GM12878 (cell line): ENCODE measurements around the gene GDI2. TPM values are rescaled to one million over a fixed set of nuclear protein-coding genes. Genes with fewer than 3 reads are reported as not detected.
A peak's percentile ranks its signal among the peaks of the same experiment; 100 is the strongest.

Experiments used
- ATAC-seq: fragments of 200-7000 bp; cut with Tn5 transposase; 3 replicates; pipeline ENCODE4 v1.9.1; 2020; ENCODE audit warnings: mild to moderate bottlenecking, moderate library complexity
- BruUV-seq: library from RNA; stranded (reverse); fragments of 400-500 nt; replicated peaks from 2 replicates; lab custom pipeline; 2021; lab: Mats Ljungman, UMichigan
- CTCF ChIA-PET: fragments of 300-600 bp; sonication (Branson Sonifier 250); formaldehyde crosslinking; extraction: SDS; loops from one replicate; lab custom pipeline; 2021; ENCODE audit warnings: inconsistent platforms; lab: Yijun Ruan, JAX
- POLR2A ChIA-PET: fragments of 350-600 bp; formaldehyde crosslinking; extraction: SDS; loops from one replicate; lab custom pipeline; 2021; ENCODE audit warnings: inconsistent platforms; lab: Charles Lee
- RAD21 ChIA-PET: fragments of 300-600 bp; sonication (Branson Sonifier 250); formaldehyde crosslinking; loops from one replicate; lab custom pipeline; 2023; ENCODE audit warnings: antibody characterized with exemption; ENCODE audit not compliant: unreplicated experiment; lab: Charles Lee
- SMC1A ChIA-PET: fragments of 300-600 bp; sonication (Branson Sonifier 250); formaldehyde crosslinking; loops from one replicate; lab custom pipeline; 2023; ENCODE audit not compliant: unreplicated experiment, uncharacterized antibody; lab: Charles Lee
- DNase-seq: peaks from one replicate; pipeline ENCODE4 v3.0.0-alpha.2; 2011; ENCODE audit warnings: low read depth, low spot score
- FAIRE-seq: peaks from 3 replicates; lab custom pipeline; 2011; peaks lifted over from hg19 to GRCh38; lab: Jason Lieb, UNC
- H2AFZ ChIP-seq: 2 replicates; pipeline ENCODE4 v1.6.0; 2011; ENCODE audit warnings: low read depth, low read length, control low read depth; ENCODE audit not compliant: control insufficient read depth
- H3K27ac ChIP-seq: 2 replicates; pipeline ENCODE4 v1.5.1; 2011; ENCODE audit warnings: control low read depth; ENCODE audit not compliant: control insufficient read depth, insufficient read depth
- H3K27me3 ChIP-seq, 2 experiments: replicated peaks in 1 of 2; 2 replicates each; pipeline versions ENCODE4 v1.6.0 to v1.6.1; 2011; ENCODE audit warnings: low read length in 1 of 2; ENCODE audit not compliant: control insufficient read depth in 2 of 2, insufficient read depth in 2 of 2
- H3K36me3 ChIP-seq, 2 experiments: 2 replicates each; pipeline ENCODE4 v1.5.1; 2011; ENCODE audit warnings: low read length in 1 of 2; ENCODE audit not compliant: control insufficient read depth in 2 of 2, insufficient read depth in 2 of 2
- H3K4me1 ChIP-seq: 2 replicates; pipeline ENCODE4 v1.6.1; 2011; ENCODE audit warnings: mild to moderate bottlenecking, low read length, moderate library complexity, mixed read lengths; ENCODE audit not compliant: control insufficient read depth, insufficient read depth
- H3K4me2 ChIP-seq: 2 replicates; pipeline ENCODE4 v1.6.0; 2011; ENCODE audit warnings: control low read depth; ENCODE audit not compliant: control insufficient read depth, insufficient read depth
- H3K4me3 ChIP-seq: fragments of 200-600 bp; sonication (generic); 2 replicates; pipeline ENCODE4 v1.5.1; 2016
- H3K79me2 ChIP-seq: 2 replicates; pipeline ENCODE4 v1.6.0; 2011; ENCODE audit warnings: low read length; ENCODE audit not compliant: control insufficient read depth, insufficient read depth
- H3K9ac ChIP-seq: 2 replicates; pipeline ENCODE4 v1.8.0; 2011; ENCODE audit warnings: low read length, control low read depth, mixed read lengths; ENCODE audit not compliant: control insufficient read depth, insufficient read depth
- H3K9me3 ChIP-seq: replicated peaks from 3 replicates; pipeline ENCODE4 v1.5.1; 2011; ENCODE audit warnings: mild to moderate bottlenecking, low read length; ENCODE audit not compliant: control insufficient read depth, insufficient read depth
- H4K20me1 ChIP-seq: 2 replicates; pipeline ENCODE4 v1.6.0; 2011; ENCODE audit not compliant: control insufficient read depth, insufficient read depth
- ATF2 ChIP-seq: IDR thresholded peaks from 2 replicates; pipeline ENCODE4 v1.6.1; 2012; ENCODE audit warnings: low read length, inconsistent platforms
- BCLAF1 ChIP-seq: fragments of 450-650 bp; IDR thresholded peaks from 2 replicates; pipeline ENCODE4 v1.6.1; 2017; ENCODE audit warnings: antibody characterized with exemption, mild to moderate bottlenecking, moderate library complexity
- CREB1 ChIP-seq: IDR thresholded peaks from 2 replicates; pipeline ENCODE4 v1.6.1; 2012; ENCODE audit warnings: low read depth, mild to moderate bottlenecking, inconsistent platforms
- CREM ChIP-seq: IDR thresholded peaks from 2 replicates; pipeline ENCODE4 v1.6.1; 2014; ENCODE audit warnings: antibody characterized with exemption, low read depth
- EGR1 ChIP-seq, 2 experiments: IDR thresholded peaks; 1 replicate in 1 of 2; 2 replicates in 1 of 2; pipeline ENCODE4 v1.6.1; 2011 to 2012; ENCODE audit warnings: low read depth in 2 of 2, low read length in 2 of 2, borderline replicate concordance in 1 of 2, mild to moderate bottlenecking in 1 of 2, moderate library complexity in 1 of 2
- HDAC2 ChIP-seq: fragments of 200-600 bp; sonication (generic); IDR thresholded peaks from 2 replicates; pipeline ENCODE4 v1.6.1; 2017
- IKZF1 ChIP-seq: fragments of 450-650 bp; conservative IDR thresholded peaks from 2 replicates; pipeline ENCODE4 v1.6.1; 2017; ENCODE audit warnings: antibody characterized with exemption, mild to moderate bottlenecking
- JUNB ChIP-seq: IDR thresholded peaks from 2 replicates; pipeline ENCODE4 v1.6.1; 2016; ENCODE audit warnings: antibody characterized with exemption, mild to moderate bottlenecking
- MAX ChIP-seq: IDR thresholded peaks from 2 replicates; pipeline ENCODE4 v1.6.1; 2012; ENCODE audit warnings: low read depth, low read length, improper control_type of control experiment
- NR2F1 ChIP-seq: fragments of 450-650 bp; conservative IDR thresholded peaks from 2 replicates; pipeline ENCODE4 v1.6.1; 2017; ENCODE audit warnings: mild to moderate bottlenecking
- POLR2A ChIP-seq: IDR thresholded peaks from 2 replicates; pipeline ENCODE4 v1.6.1; 2011; ENCODE audit warnings: low read depth, mild to moderate bottlenecking, low read length
- SREBF2 ChIP-seq: IDR thresholded peaks from 2 replicates; pipeline ENCODE4 v1.6.1; 2012; ENCODE audit warnings: mild to moderate bottlenecking, low read length
- WGBS: methylation state at CpG from one replicate; pipeline ENCODE4 v1.1.6; 2016; ENCODE audit warnings: low lambda C conversion rate; ENCODE audit not compliant: insufficient replicate concordance, insufficient coverage; ENCODE audit errors: missing lambda C conversion rate; 5-methylcytosine and 5-hydroxymethylcytosine counted together
- in situ Hi-C: fragments of 300-500 bp; cut with MboI; formaldehyde crosslinking; loops from 9 replicates; pipeline ENCODE4 v1.14.3; 2018; ENCODE audit warnings: mixed read lengths
- intact Hi-C: fragments of 100-400 bp; cut with micrococcal nuclease; formaldehyde crosslinking; loops from one replicate; pipeline ENCODE4 v1.14.2; 2022; ENCODE audit not compliant: unreplicated experiment
- polyA plus RNA-seq, 11 experiments: library from polyadenylated mRNA; depleted of rRNA in 4 of 11; unstranded in 6 of 11; stranded (reverse) in 5 of 11; fragments of >200 nt; fragmentation: Nextera tagmentation in 4 of 11; fragmentation: Illumina TruSeq in 1 of 11; extraction: Ambion mirVana in 4 of 11; extraction: Trizol in 1 of 11; gene quantifications; 1 replicate in 1 of 11; 2 replicates in 10 of 11; pipeline versions ENCODE4 v1.2.1 to v1.2.3, GENCODE V29; 2011 to 2016; ENCODE audit warnings: inconsistent platforms in 2 of 11, missing spikeins in 2 of 11, low read depth in 1 of 11
- total RNA-seq, 4 experiments: library from RNA; depleted of rRNA in 3 of 4; stranded (reverse); fragments of >200 nt in 3 of 4; fragmentation: Illumina TruSeq in 1 of 4; extraction: Trizol in 1 of 4; gene quantifications; 2 replicates each; pipeline versions ENCODE4 v1.2.1 to v1.2.3, GENCODE V29; 2013 to 2021

Gene GDI2
- total and polyA plus RNA-seq, 10 of the 15 experiments (the other 5 are each of a cell fraction or from before 2014, with no cell fraction given) = 261 to 395 (median 276) TPM

- Histone ChIP-seq H3K4me2 (no peak overlapping the region), H3K79me2 (peaks cover 46% of the 10 kb centered on the region), H3K4me1 (no peaks in the 10 kb centered on the region), H2AFZ (no peak overlapping the region), H3K9me3 (no peaks in the 10 kb centered on the region), H3K9ac (no peak overlapping the region), H3K4me3 (no peak overlapping the region), H3K36me3 (peaks cover 16 to 18% of the 10 kb centered on the region in 2 experiments), H3K27me3 (no peaks in the 10 kb centered on the region), H4K20me1 (peaks cover 3% of the 10 kb centered on the region; the same call in 1 of the 2 replicates), H3K27ac (no peak overlapping the region)
- FAIRE-seq (no peak), DNase-seq (no peak), ATAC-seq (no peak)
- in situ Hi-C loops (no loop called here), intact Hi-C loops (no loop called here)
- no TSS peak for BruUV-seq
- TF ChIP-seq NR2F1 (no peak), JUNB (no peak), HDAC2 (no peak), ATF2 (no peak), BCLAF1 (no peak), EGR1 (IDR thresholded peaks at IDR 0.05; ENCODE audit: borderline replicate concordance in 1 of 2, low read depth in 2 of 2, low read length in 2 of 2) (no peak), MAX (no peak), CREB1 (peak; percentile 35; the same call in 1 of the 2 replicates), SREBF2 (no peak), POLR2A (peak; percentile 30; the same call in 1 of the 2 replicates), IKZF1 (no peak), CREM (peak; percentile 72)
- ChIA-PET POLR2A (no interaction called here), RAD21 (no interaction called here), CTCF (no interaction called here), SMC1A (interaction anchor here (1.4 to 2.3 kb wide), 2 partner anchors 31 to 116 kb away, joined by 3 to 8 read pairs; no protein-coding TSS in a partner anchor)
- WGBS = 92% methylated on average over 16 of the region's 16 CpGs
Measured at GRCh38 chr10:5775685-5776084, 37.5 kb downstream of the GDI2 start.
